Endodermal cell (in vitro differentiated cells): Measurements from ENCODE around the gene PPM1A. TPM values are rescaled to one million over a fixed set of nuclear protein-coding genes. Genes with fewer than 3 reads are reported as not detected.

Experiments
- DNase-seq: peaks from one replicate; pipeline ENCODE4 v3.0.0-alpha.2; 2017
- H3K27ac ChIP-seq: 2 replicates; pipeline ENCODE4 v1.5.1; 2013; ENCODE audit warnings: mild to moderate bottlenecking, low read depth, low read length, moderate library complexity
- H3K27me3 ChIP-seq: 2 replicates; pipeline ENCODE4 v1.6.1; 2013; ENCODE audit warnings: mild to moderate bottlenecking, low read length, moderate library complexity; ENCODE audit not compliant: insufficient read depth, control insufficient read depth, poor library complexity, severe bottlenecking
- H3K36me3 ChIP-seq: 2 replicates; pipeline ENCODE4 v1.7.0; 2013; ENCODE audit warnings: mild to moderate bottlenecking, low read length, moderate library complexity; ENCODE audit not compliant: control insufficient read depth, insufficient read depth
- H3K4me1 ChIP-seq: one replicate; pipeline ENCODE4 v1.7.0; 2013; ENCODE audit warnings: low read length; ENCODE audit not compliant: control insufficient read depth, insufficient read depth
- H3K4me3 ChIP-seq: 2 replicates; pipeline ENCODE4 v1.5.1; 2013; ENCODE audit warnings: mild to moderate bottlenecking, low read length, moderate library complexity
- H3K9ac ChIP-seq: 2 replicates; pipeline ENCODE4 v1.6.1; 2013; ENCODE audit warnings: mild to moderate bottlenecking, low read length, moderate library complexity; ENCODE audit not compliant: poor library complexity, severe bottlenecking; ENCODE audit errors: extremely low read depth
- H3K9me3 ChIP-seq: 2 replicates; pipeline ENCODE4 v1.6.1; 2013; ENCODE audit warnings: mild to moderate bottlenecking, low read length, moderate library complexity; ENCODE audit not compliant: control insufficient read depth
- H3K27ac Mint-ChIP-seq: 2 replicates; pipeline ENCODE4 v1.8.0; 2020; ENCODE audit warnings: mixed read lengths
- H3K27me3 Mint-ChIP-seq: 2 replicates; pipeline ENCODE4 v1.8.0; 2021; ENCODE audit warnings: mild to moderate bottlenecking, mixed read lengths; ENCODE audit not compliant: insufficient read depth
- H3K36me3 Mint-ChIP-seq: 2 replicates; pipeline ENCODE4 v1.8.0; 2020; ENCODE audit warnings: low read depth, mixed read lengths
- H3K4me1 Mint-ChIP-seq: 2 replicates; pipeline ENCODE4 v1.8.0; 2020; ENCODE audit warnings: mixed read lengths
- H3K4me3 Mint-ChIP-seq: 2 replicates; pipeline ENCODE4 v1.8.0; 2020; ENCODE audit warnings: mild to moderate bottlenecking, moderate library complexity, mixed read lengths
- H3K9me3 Mint-ChIP-seq: 2 replicates; pipeline ENCODE4 v1.8.0; 2020; ENCODE audit warnings: mild to moderate bottlenecking, mixed read lengths
- CTCF ChIP-seq: fragments of 200-600 bp; sonication (generic); conservative IDR thresholded peaks from 2 replicates; pipeline ENCODE4 v1.5.0; 2021; ENCODE audit warnings: antibody characterized with exemption, mild to moderate bottlenecking
- WGBS, 2 experiments: methylation state at CpG; one replicate each; pipeline versions ENCODE4 v1.1.5 to v1.1.7; 2013; ENCODE audit warnings: missing lambda C conversion rate in 2 of 2, mixed read lengths in 1 of 2; ENCODE audit not compliant: insufficient coverage in 1 of 2, insufficient read length in 1 of 2; 5-methylcytosine and 5-hydroxymethylcytosine counted together
- total RNA-seq, 2 donors: library from RNA; stranded (reverse); fragmentation: NEBNext Ultra II Directional in 1 of 2; extraction: Animal tissue kit (Norgen Biotek cat#: 25700) in 1 of 2; gene quantifications; 2 replicates in 1 of 2; 3 replicates in 1 of 2; pipeline ENCODE4 v1.2.1, GENCODE V29; 2021

Gene PPM1A
- total RNA-seq, 2 donors from 2014 or later = 38.9 to 42.9 TPM

- no peaks in the 10 kb centered on the region for H3K9me3 Mint-ChIP-seq
- Histone ChIP-seq H3K4me1 (no peaks in the 10 kb centered on the region), H3K9ac (no peak overlapping the region), H3K27me3 (no peaks in the 10 kb centered on the region), H3K9me3 (no peaks in the 10 kb centered on the region), H3K4me3 (no peak overlapping the region), H3K36me3 (no peaks in the 10 kb centered on the region), H3K27ac (no peak overlapping the region)
- H3K27ac Mint-ChIP-seq = no peak overlapping the region
- H3K36me3 Mint-ChIP-seq = no peaks in the 10 kb centered on the region
- no peaks in the 10 kb centered on the region for H3K27me3 Mint-ChIP-seq
- no peak overlapping the region for H3K4me3 Mint-ChIP-seq
- 78 to 80% methylated on average over 3 of the region's 3 CpGs for WGBS, 2 experiments
- H3K4me1 Mint-ChIP-seq = peaks cover 8% of the 10 kb centered on the region
- no peak for DNase-seq
- no peak for TF ChIP-seq CTCF
These were observed 23.8 kb upstream of the PPM1A start for GRCh38 chr14:60225265-60225664.

GRCh38 chr14:60226298-60226697 is 22.7 kb upstream of the PPM1A start:
- Mint-ChIP-seq H3K4me1 (peaks cover 1% of the 10 kb centered on the region), H3K4me3 (no peak overlapping the region), H3K9me3 (no peaks in the 10 kb centered on the region), H3K27me3 (no peaks in the 10 kb centered on the region), H3K27ac (no peak overlapping the region), H3K36me3 (no peaks in the 10 kb centered on the region)
- H3K27me3 ChIP-seq = no peaks in the 10 kb centered on the region
- no peak for TF ChIP-seq CTCF
- H3K4me3 ChIP-seq = no peak overlapping the region
- H3K27ac ChIP-seq = no peak overlapping the region
- no peaks in the 10 kb centered on the region for H3K4me1 ChIP-seq
- no peak for DNase-seq
- H3K36me3 ChIP-seq = no peaks in the 10 kb centered on the region
- H3K9me3 ChIP-seq = no peaks in the 10 kb centered on the region
- 91 to 100% methylated on average over 2 of the region's 2 CpGs for WGBS, 2 experiments
- no peak overlapping the region for H3K9ac ChIP-seq

GRCh38 chr14:60227291-60227690 is 21.7 kb upstream of the PPM1A start:
- Histone ChIP-seq H3K9ac (no peak overlapping the region), H3K4me1 (no peaks in the 10 kb centered on the region), H3K9me3 (peaks cover 4% of the 10 kb centered on the region), H3K36me3 (no peaks in the 10 kb centered on the region), H3K27me3 (no peaks in the 10 kb centered on the region), H3K27ac (no peak overlapping the region), H3K4me3 (no peak overlapping the region)
- 100% methylated on average over 1 of the region's 1 CpG; no CpG with 5 or more reads in 1 of the 2 experiments for whole genome bisulfite sequencing, 2 experiments
- H3K9me3 Mint-ChIP-seq = peaks cover 3% of the 10 kb centered on the region
- TF ChIP-seq CTCF = no peak
- no peak overlapping the region for H3K4me3 Mint-ChIP-seq
- no peaks in the 10 kb centered on the region for H3K4me1 Mint-ChIP-seq
- H3K36me3 Mint-ChIP-seq = no peaks in the 10 kb centered on the region
- H3K27ac Mint-ChIP-seq = no peak overlapping the region
- DNase-seq = no peak
- no peaks in the 10 kb centered on the region for H3K27me3 Mint-ChIP-seq
